Measurements from ENCODE around the gene SEC61A1.

Gene SEC61A1

DNA sequence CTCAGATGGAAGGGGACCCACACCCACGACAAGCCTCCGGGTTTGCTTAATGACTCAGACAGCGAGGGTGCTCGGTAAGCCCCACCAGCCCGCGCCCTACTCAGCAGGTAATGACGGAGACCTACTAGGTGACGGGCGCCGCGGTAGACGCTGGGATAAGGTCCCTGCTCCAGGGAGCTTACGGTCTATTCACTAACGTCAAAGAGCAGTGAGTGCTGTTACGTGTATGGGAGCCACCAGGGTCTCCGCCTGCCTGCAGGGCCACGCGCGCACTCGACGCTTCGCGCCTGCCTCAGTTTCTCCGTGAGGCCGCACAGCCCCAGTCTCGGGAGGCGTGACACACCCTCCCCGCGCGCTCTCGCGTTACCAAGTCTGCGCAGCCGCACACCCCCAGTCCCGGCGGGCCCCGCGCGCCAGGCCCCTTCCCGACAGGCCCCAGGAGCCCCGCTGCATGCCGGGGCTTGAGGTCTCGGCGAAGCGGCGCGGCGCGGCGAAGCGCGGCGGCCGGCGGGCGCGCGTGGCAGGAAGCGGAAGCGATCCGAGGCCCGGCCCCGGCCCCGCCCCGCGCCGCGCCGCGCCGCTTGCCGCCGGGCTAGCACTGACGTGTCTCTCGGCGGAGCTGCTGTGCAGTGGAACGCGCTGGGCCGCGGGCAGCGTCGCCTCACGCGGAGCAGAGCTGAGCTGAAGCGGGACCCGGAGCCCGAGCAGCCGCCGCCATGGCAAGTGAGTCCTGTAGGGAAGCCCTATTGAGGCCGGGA lies at the start of gene SEC61A1:
Gene SEC61A1 (plus strand): TSS at position 601 of the 758 bp plus-strand sequence. CDS start 116 bp downstream, at position 717.
- peak; percentile 94 for DNase-seq

DNA sequence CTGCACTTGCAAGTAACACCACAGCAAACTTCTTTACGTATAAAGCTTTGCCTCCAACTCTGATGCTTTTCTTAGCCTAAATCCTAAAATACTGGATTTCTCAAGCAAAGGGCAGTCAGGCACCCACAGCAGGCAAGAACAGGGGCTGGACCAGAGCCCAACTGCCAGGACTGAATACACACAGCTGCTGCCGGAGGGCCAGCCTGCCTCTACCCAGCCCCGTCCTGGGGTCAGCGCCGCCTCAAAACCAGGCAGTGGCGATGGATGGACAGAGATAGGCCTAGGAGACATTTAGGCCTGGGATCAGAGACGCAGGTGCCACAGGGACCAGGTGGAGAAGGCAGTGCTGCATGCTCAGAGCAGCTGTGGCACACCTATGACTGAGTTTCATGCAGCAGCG lies 47.6 kb upstream of the SEC61A1 start:
- no peak for DNase-seq

DNA sequence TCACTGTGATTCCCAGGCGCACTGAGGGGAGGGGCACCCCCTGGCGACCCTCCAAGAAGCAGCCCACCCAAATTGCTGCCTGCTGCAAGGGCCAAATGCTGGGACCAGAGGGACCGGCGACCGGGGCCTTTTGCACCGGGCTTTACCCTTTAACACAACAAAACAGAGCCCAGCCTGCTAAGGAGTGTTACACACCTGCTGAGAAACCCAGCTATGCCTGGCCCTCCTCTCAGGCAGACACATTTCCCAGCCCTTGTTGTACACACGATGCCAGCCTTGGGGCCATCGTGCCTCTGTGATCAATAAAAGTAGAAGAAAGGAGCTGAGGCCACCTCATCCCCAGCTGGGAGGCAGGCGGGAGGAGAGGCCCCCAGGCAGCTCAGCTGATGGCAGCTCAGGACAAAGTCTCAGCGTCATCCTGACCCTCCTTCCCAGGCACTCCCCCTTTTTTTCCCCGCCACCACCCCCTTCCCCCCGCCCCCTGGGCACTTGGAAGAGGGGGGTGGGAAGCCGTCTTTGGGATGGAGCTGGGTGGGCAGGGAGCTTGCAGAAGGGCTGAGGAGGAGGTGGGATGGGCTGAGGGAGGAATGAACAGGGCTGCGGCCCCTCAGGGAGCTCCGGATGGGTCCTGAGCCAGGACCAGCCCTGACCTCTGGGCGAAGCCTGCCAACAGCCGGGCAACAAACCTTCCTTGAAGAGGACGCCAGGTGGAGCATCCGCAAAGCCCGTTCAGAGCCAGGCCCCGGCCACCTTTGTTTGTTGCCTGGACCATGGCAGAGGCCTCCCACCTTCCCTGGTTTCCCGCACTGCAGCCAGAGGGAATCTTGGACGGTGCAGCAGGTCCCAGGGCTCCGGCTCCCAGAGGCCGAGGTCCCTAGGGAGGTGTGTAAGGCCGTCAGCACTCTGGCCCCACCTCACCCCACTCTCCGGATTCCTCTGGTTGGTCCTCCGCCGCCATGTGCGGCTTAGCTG lies 45.9 kb upstream of the SEC61A1 start:
- DNase-seq, result no peak

DNA sequence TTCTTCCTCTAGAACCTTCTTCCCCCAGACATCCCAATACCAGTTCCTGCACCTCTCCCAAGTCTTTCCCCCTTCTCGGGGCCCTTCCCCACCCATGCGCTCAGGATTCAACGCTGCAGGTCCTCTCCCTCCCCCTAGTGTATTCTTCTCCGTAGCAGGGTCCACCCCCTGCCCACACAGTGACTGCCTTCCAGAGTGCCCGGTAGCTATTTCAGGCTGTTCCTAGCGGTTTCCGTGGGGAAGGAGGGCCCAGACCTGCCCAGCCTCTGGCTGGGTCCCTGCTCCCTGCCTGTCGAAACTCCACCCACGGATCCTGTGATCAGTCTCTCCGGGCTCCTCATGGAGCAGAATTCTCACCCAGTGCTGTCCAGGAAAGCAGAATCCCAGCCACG lies 45.2 kb upstream of the SEC61A1 start:
- DNase-seq, result no peak

DNA sequence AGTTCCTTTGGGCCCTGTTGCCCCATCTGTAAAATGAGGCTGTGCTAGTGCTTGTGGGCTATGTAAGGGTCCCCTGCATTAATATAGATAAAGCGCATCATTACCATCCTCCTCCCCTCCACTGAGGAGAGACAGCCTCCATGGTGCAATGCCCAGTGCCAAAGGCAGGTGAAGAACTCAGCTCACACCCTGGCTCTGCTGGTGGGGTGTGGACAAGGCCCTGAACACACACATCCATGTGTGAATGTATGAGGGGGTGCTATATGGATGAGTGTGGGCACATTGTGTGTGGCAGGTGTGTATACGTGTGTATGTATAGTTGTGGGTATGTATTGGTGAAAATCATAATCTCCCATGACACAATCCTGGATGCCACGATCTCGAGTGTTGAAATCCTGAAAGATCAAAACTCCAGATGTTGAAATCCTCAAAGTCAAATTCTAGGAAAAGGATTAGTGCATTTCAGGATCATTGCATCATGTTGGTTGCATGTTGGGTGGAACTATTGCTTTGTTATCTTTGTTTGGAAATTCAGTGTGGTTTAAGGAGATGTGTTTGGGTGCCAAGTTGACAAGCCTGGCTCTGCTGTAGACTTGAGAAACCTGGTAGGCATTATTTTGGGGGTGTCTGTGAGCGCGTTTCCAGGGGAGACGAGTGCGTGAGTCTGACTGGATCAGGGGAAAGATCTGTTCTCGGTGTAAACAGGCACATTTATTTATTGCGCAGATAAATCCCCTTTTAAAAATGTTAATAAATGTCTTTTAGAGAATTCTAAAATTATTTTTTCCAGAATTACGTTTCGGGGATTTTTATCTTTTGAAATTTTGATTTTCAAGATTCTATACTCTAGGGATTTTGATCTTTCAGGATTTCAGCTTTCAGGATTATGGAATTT lies 42.0 kb upstream of the SEC61A1 start:
- DNase-seq, result no peak

DNA sequence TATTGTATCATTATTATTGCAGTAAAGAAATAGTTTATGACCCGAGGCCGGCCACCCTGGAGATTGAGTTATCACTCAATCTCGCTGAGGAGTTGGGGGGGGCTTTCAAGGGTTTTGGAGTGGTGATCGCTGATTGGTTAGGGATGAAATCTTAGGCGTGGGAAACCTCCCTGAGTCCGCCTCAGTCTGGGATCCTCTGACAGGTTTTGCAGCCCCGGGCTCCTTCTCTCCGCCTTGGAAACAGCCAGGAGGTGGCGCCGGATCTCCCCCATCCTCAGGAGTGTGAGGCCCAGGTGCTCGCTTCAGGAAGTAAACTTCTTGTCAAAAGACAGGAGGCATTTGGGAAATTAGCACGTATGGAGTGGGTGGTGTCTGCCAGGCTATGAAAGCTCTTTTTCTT lies 41.1 kb upstream of the SEC61A1 start:
- DNase-seq, result no peak

DNA sequence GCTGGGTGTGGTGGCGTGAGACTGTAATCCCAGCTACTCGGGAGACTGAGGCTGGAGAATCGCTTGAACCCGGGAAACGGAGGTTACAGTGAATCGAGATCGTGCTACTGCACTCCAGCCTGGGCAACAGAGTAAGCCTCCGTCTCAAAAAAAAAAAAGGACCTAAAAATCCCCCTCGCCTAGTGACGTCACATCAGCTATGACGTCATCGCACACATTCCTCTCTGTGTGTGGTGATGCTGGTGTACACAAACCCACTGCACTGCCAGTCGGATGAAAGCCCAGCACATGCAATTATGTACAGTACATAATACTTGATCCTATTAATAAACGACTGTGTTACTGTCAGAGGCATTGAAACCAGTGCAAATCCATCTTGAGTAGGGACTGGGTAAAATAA lies 40.2 kb upstream of the SEC61A1 start:
- no peak for DNase-seq

DNA sequence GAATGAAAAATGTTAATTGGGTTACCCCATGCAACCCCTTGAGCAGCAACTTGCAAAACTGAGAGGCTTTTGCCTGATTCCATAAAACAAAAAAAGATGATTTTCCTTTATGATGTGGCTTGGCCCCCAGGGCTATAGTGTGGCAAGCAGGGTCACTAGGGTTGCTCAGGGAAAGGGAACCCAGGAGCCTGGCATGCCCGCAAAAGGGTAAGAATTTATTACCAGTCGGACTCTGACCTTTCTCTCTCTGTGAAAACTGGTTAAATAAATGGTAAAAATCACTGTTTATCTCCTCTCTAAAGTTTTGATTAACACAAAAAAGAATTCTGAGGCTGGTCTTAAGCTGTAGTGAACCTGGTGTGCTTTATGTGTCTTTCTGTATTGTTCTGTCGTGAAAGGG lies 37.7 kb upstream of the SEC61A1 start:
- DNase-seq, result no peak

DNA sequence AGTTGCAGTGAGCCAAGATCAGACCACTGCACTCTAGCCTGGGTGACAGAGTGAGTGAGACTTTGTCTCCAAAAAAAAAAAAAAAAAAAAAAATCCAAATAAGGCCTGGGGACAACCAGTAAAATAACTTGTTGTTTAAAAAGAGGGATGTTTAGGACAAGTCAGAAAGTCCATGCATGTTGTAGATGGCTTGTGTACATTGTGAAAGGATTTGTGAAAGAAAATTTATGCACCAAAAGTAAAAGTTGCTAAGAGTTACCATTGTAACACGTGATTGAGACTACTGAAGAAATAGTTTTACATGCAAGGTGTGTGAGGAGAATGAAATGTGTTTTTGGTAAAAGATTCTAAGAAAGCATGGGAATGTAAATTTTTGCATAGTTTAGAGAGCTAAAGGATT lies 35.7 kb upstream of the SEC61A1 start:
- no peak for DNase-seq

DNA sequence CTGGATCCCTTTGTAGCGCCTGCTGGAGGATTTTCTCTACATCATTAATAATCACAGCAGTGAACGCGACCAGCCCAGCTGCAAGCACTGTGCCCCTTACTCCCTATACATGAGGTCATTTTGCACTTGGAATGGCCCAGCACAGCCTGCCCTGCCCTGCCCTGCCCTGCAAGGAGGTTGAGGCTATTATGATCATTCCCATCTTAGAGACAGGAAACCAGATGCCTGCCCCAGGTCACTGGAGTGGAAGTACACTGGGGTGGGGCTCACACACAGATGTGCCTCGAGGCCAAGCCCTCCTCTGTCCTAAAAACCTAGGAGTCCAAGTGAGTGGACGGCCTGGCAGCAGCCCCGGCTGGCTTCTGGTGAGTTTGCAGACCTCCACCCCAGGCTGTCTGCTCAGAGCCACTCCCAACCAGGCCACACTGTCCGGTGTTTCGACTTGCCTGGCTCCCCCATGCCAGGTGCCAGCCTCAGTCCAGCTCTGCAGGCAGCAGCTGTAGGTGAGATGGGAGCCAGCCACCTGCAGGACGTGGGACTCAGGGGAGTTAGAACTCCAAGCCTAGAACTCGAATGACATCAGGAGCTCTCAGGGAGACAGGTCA lies 30.4 kb upstream of the SEC61A1 start:
- DNase-seq, result no peak

DNA sequence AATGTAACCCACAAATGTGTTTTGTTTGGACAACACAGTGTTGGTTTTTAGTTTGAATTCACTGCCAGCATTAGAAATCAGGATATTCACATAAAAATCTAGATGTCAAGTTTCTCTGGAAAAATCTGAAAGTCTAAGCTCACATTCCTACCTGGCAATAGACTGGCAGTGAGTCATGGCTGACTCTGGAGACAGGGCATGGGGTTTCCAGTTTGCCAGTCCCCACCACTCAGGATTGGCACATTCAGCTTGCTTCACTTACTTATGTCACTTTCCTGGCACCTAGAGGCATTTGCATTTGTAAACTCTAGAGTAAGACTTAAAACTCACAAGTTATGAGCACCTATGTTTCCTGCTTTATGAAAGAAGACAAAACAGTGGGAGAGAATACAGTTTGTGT lies 19.1 kb upstream of the SEC61A1 start:
- no peak for DNase-seq

DNA sequence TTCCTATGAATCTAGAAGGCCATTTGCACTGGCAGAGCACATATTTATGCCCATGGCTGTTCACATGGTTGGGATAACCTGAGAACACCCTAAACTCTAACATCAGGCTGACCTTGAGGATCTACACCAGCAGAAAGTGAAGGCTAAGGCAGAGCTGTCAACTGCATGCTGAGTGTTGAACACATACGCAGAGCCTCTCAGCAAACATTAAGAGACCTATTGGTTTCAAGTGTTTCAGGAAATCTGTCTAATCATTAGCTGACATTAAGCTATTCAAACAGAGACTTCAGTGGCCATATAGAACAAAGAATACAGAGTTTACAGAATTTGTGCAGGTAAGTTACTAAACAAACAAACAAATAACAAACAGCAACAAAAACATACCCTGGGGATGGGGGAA lies 16.1 kb upstream of the SEC61A1 start:
- DNase-seq, result no peak

DNA sequence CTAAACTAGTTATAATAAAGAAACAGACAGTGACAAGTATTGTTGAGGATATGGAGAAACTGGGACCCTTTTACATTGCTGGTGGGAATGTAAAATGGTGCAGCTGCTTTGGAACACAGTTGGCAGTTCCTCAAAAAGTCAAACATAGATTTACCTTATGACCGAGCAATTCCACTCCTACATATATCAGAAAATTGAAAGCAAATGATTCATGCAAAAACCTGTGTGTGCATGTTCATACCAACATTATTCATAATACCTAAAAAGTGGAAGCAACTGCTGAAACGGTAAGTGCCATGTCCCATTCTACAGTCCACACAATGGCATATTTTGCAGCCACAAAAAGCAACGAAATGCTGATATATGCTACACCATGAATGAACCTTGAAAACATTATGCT lies 12.2 kb upstream of the SEC61A1 start:
- no peak for DNase-seq

DNA sequence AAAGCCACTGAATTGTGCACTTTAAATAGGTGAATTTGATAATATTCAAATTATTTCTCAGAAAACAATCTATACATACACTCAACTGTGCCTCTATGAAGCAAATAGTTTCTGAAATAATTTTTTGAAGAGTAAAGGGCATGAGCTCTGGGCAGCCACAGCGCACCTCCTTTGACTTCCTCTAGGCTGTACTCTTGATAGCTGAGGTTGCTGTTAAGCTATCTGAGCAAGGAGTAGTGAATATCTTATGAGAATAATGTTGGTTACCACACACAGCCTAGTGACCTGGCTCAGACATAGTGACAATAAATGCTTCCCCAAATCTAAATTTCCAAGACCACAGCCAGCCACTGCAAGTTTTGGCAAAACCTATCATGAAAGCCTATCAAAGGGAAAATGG lies 11.6 kb upstream of the SEC61A1 start:
- DNase-seq, result no peak

DNA sequence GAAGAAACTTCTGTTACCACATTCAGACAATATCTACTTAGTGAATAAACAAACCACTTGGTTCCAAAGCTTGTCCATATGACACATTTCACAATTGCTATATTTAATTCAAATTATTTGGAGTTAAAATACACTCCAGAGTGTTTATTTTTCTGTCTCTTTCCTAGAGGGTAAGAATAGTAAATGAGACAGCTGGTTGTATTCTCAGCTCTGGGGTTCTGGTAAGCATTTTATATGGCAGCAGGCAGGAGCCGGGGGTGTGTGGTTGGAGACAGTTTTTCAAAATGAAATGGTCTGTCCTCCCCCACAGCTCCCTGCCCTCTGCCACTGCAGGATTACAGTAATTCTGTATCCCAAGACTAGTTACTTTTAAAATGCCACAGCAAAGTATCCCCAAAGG lies 10.9 kb upstream of the SEC61A1 start:
- DNase-seq, result no peak

DNA sequence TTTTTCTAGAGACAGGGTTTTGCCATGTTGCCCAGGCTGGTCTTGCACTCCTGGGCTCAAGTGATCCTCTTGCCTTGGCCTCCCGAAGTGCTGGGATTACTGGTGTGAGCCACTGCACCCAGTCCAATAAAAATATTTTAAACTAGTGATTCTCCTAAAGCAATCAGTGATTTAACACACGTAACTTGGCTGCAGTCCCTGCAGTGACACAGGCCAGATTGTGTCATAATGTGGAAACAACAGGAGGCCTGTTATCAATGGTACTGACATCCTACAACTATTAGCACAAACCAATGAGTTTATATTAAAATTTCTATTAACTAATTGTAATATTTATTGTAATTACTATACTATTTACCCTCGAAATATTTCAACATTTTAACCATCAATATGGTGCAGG lies 1.6 kb upstream of the SEC61A1 start:
- DNase-seq, result no peak

DNA sequence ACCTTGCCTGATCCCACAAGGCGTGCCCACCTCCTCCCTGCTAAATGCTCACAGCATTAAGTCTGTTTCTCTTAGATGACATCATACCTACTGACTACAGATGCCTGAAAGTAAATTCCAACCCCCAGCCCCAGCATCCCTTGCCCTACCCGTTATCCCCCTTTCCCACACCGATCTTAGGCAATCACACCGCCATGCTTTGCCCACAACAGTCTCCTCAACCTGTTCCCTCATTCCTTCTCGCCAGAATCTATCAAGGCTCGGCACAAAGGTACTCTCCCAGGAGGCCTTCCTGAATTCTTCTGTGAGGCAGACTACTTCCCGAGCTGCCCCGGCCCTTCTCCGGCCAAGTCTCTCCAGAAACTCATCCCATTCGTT lies 789 bp upstream of the SEC61A1 start:
- no peak for DNase-seq

DNA sequence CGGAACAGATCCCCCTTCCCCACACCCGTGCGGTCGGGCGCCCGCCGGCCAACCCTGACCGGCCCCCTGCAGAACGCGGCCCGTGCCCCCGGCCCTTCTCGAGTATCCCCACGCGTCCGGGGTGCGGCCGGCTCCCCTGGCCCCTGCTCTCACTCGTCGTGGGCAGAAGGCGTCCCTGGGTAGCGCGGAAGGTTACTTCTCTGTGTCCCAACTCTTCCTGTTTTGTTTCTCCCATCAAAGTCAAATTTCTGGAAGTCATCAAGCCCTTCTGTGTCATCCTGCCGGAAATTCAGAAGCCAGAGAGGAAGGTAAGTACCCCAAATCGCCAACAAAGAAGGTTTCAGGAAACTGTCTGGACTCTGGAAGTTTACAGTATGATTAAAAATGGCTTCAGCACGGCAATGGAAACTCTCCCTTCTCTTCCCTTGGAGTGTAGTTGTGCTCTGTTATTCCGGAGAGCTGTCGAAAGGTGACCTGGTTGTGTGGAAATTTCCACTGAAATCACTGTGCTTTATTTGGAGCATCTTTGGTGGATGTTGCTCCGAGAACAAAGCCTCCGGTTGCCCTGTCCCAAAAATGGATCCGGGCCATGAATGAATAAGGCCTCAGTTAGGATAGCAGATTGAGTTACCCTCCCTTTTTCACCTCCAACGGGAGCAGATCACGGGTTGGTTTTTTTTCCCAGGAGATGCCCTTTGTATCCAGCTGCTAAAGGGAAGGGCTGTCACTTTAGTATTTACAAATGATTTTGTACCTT lies 536 bp downstream of the SEC61A1 start:
- no peak for DNase-seq

DNA sequence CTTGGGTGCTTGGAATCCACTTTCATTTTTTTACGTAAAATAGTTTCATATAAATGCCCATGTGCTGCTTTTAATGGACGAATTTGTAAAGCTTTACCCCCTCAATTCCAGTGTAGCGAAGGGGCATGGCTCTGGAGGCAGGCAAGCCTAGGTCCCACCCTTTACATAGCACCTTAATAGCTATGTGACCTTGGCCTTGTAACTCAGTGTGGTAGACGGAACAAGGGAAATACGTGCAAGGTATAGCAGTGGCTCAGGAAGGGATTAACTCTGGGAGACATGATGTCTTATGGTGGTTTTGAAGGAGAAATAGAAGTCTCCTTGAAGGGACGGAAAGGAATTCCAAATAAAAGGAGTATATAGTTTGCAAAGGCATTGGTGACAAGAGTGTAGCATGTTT lies 1.4 kb downstream of the SEC61A1 start:
- no peak for DNase-seq

DNA sequence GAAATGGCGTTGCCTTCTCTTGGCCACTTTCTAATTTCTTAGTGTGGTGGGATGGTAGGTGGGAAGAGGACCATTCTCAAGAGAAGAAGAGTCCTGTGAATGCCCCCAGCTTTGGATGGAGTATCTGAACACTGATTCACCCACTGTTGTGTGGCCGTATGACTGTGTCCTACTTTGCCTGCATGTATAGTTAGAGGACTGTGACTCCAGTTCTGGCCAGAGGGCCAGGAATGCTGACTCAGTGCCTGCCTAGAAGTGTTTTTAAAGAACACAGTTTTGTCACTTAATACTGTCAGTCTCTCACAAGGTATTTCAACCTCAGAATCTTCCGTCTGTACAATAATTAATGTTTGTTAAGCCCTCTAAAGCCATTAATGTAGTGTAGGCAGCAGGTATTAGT lies 2.1 kb downstream of the SEC61A1 start:
- no peak for DNase-seq

DNA sequence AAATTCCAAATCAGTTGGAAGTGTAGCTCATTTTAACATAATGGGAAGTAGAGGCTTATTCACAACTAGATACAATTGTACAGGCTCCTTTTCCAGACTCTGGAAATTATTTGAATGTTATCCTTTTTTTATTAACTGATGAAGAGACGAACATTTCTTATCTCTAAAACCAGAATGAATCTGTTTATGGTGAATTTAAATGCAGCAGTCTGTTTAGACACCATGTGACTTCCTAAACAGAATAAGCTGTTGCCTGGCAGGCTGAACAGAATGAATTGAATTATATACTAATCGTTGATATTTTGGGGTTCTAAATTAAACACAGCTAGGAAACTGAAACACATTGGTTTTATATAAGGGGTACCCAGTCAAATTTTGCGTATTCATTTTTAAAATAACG lies 4.0 kb downstream of the SEC61A1 start:
- no peak for DNase-seq
